OCI-LY7 (cell line): ENCODE results near the gene MLLT3. TPM values are rescaled to one million over a fixed set of nuclear protein-coding genes. Genes with fewer than 3 reads are reported as not detected.
A peak's percentile ranks its signal among the peaks of the same experiment; 100 is the strongest.

Source experiments
- BruUV-seq: library from RNA; stranded (reverse); fragments of 400-500 nt; replicated peaks from 2 replicates; lab custom pipeline; 2021; lab: Mats Ljungman, UMichigan
- CTCF ChIA-PET: fragments of 300-600 bp; sonication (Branson Sonifier 250); formaldehyde crosslinking; loops from one replicate; lab custom pipeline; 2022; ENCODE audit warnings: antibody characterized with exemption; ENCODE audit not compliant: unreplicated experiment; lab: Charles Lee
- POLR2A ChIA-PET: fragments of 300-600 bp; sonication (Branson Sonifier 250); formaldehyde crosslinking; loops from one replicate; lab custom pipeline; 2022; ENCODE audit warnings: antibody characterized with exemption; lab: Charles Lee
- DNase-seq: peaks from one replicate; pipeline ENCODE4 v3.0.0-alpha.2; 2015; ENCODE audit warnings: low spot score
- H2AFZ ChIP-seq: fragments of 200-600 bp; sonication (generic), shearing (Covaris generic); 2 replicates; pipeline ENCODE4 v1.6.1; 2014; ENCODE audit warnings: mild to moderate bottlenecking, antibody characterized with exemption, low read length, moderate library complexity
- H3K27ac ChIP-seq: fragments of 200-600 bp; sonication (generic); 2 replicates; pipeline ENCODE4 v1.5.1; 2014; ENCODE audit warnings: mixed run types, low read depth, mild to moderate bottlenecking, moderate library complexity, low read length, inconsistent platforms; ENCODE audit not compliant: poor library complexity, severe bottlenecking
- H3K36me3 ChIP-seq: fragments of 200-600 bp; sonication (generic); 2 replicates; pipeline ENCODE4 v1.6.1; 2014; ENCODE audit warnings: mild to moderate bottlenecking, antibody characterized with exemption, low read length, moderate library complexity, mixed read lengths; ENCODE audit not compliant: insufficient read depth
- H3K4me1 ChIP-seq: fragments of 200-600 bp; sonication (generic); 2 replicates; pipeline ENCODE4 v1.5.1; 2014; ENCODE audit warnings: mild to moderate bottlenecking, low read length; ENCODE audit not compliant: insufficient read depth, poor library complexity, severe bottlenecking
- H3K4me2 ChIP-seq: fragments of 200-600 bp; sonication (generic); 2 replicates; pipeline ENCODE4 v1.6.1; 2014; ENCODE audit warnings: mild to moderate bottlenecking, low read length
- H3K4me3 ChIP-seq: fragments of 200-600 bp; sonication (generic); 2 replicates; pipeline ENCODE4 v1.5.1; 2014; ENCODE audit warnings: mild to moderate bottlenecking, low read depth, low read length; ENCODE audit not compliant: poor library complexity, severe bottlenecking
- H3K79me2 ChIP-seq: fragments of 200-600 bp; sonication (generic); 2 replicates; pipeline ENCODE4 v1.6.1; 2016; ENCODE audit warnings: low read depth, mild to moderate bottlenecking, low read length, moderate library complexity, mixed read lengths; ENCODE audit not compliant: insufficient read depth
- H3K9me2 ChIP-seq: fragments of 200-600 bp; sonication (generic); 2 replicates; pipeline ENCODE4 v1.6.1; 2016; ENCODE audit warnings: mild to moderate bottlenecking, low read length, mixed read lengths; ENCODE audit not compliant: insufficient read depth
- H3K9me3 ChIP-seq: fragments of 200-600 bp; sonication (generic); 2 replicates; pipeline ENCODE4 v1.6.1; 2014; ENCODE audit warnings: mild to moderate bottlenecking, mixed run types, low read length, mixed read lengths
- H4K20me1 ChIP-seq: fragments of 200-600 bp; sonication (generic); 2 replicates; pipeline ENCODE4 v1.6.1; 2014; ENCODE audit warnings: mild to moderate bottlenecking, antibody characterized with exemption, low read length, moderate library complexity, mixed read lengths; ENCODE audit not compliant: insufficient read depth
- EZH2phosphoT487 ChIP-seq: fragments of 200-600 bp; sonication (generic); IDR thresholded peaks from 2 replicates; pipeline ENCODE4 v1.6.1; 2018; ENCODE audit warnings: low read depth, borderline replicate concordance, mild to moderate bottlenecking, mixed run types, antibody characterized with exemption, low read length, moderate library complexity, mixed read lengths
- intact Hi-C: fragments of 100-400 bp; cut with micrococcal nuclease; formaldehyde crosslinking; loops from one replicate; pipeline ENCODE4 v1.10.0; 2022; ENCODE audit not compliant: unreplicated experiment
- total RNA-seq, 2 experiments: library from RNA; depleted of rRNA in 1 of 2; stranded (reverse); fragments of >200 nt in 1 of 2; shearing (Covaris generic) in 1 of 2; gene quantifications; 2 replicates each; pipeline ENCODE4 v1.2.3, GENCODE V29; 2014 to 2022
- TF ChIP-seq, protein P1 (sequence below): fragments of 200-600 bp; sonication (generic); conservative IDR thresholded peaks from 2 replicates; pipeline ENCODE4 v1.5.1; 2014; ENCODE audit warnings: mild to moderate bottlenecking, antibody characterized with exemption, low read length, moderate library complexity, mixed read lengths

MLLT3 gene
- total RNA-seq, 2 experiments from 2014 or later: 7.1 to 9.9 TPM

DNA sequence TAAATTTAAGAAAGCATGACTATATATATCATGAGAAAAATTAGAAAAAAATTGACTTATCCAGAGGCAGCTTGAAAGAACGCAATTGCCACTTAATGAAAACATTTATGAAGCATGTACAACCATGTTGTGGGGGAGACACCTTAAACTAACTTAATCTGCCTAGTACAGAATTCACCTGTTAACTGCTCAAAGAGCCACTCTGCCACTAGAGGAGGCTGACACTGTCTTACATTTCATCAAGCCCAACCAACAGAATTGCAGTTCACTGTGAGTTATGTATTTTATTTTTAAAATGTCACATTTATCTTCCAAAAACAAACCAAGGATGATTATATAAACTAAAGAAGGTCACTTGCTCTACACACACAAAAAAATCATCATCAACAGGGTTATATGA lies 252.9 kb downstream of the MLLT3 start:
- no peak overlapping the region for H2AFZ ChIP-seq
- H3K9me2 ChIP-seq: no peaks in the 10 kb centered on the region
- no peaks in the 10 kb centered on the region for H4K20me1 ChIP-seq
- DNase-seq: peak; percentile 6
- no peaks in the 10 kb centered on the region for H3K36me3 ChIP-seq
- ChIA-PET POLR2A (interaction anchor here (1.2 kb wide), 1 partner anchor 727 kb away, joined by 3 read pairs; no protein-coding TSS in a partner anchor), CTCF (no interaction called here)
- H3K79me2 ChIP-seq: no peaks in the 10 kb centered on the region
- TF ChIP-seq EZH2phosphoT487: no peak
- TF ChIP-seq, protein P1, sequence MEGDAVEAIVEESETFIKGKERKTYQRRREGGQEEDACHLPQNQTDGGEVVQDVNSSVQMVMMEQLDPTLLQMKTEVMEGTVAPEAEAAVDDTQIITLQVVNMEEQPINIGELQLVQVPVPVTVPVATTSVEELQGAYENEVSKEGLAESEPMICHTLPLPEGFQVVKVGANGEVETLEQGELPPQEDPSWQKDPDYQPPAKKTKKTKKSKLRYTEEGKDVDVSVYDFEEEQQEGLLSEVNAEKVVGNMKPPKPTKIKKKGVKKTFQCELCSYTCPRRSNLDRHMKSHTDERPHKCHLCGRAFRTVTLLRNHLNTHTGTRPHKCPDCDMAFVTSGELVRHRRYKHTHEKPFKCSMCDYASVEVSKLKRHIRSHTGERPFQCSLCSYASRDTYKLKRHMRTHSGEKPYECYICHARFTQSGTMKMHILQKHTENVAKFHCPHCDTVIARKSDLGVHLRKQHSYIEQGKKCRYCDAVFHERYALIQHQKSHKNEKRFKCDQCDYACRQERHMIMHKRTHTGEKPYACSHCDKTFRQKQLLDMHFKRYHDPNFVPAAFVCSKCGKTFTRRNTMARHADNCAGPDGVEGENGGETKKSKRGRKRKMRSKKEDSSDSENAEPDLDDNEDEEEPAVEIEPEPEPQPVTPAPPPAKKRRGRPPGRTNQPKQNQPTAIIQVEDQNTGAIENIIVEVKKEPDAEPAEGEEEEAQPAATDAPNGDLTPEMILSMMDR: 0 out of 2 replicates have a peak, but pooled peaks have one; percentile 23
- intact Hi-C loops: no loop called here
- no peaks in the 10 kb centered on the region for H3K9me3 ChIP-seq
- H3K27ac ChIP-seq: no peak overlapping the region
- H3K4me2 ChIP-seq: no peak overlapping the region
- H3K4me1 ChIP-seq: peaks cover 22% of the 10 kb centered on the region
- H3K4me3 ChIP-seq: no peak overlapping the region
- BruUV-seq: no TSS peak

DNA sequence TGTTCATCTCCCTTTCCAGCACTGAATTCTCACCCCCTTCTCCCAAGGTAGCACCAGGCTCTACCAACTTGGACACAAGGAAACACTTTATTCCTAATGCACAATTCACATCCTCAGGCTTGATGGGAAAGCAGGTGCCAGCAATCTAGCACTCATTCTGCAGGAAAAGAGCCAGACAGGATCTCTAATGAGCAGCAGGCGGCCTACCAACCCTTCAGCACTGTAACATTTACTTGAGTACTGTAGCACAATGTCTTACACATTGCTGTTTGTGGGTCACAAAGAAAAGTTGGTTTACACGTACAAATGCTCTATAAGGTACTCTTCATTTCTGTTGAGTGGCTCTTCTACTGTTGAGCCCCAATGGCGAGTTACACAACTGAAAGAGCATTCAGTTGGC lies 254.4 kb downstream of the MLLT3 start:
- Histone ChIP-seq H3K4me3 (no peak overlapping the region), H3K36me3 (no peaks in the 10 kb centered on the region), H4K20me1 (no peaks in the 10 kb centered on the region), H3K9me3 (no peaks in the 10 kb centered on the region), H3K79me2 (no peaks in the 10 kb centered on the region), H3K4me2 (no peak overlapping the region), H2AFZ (no peak overlapping the region), H3K9me2 (no peaks in the 10 kb centered on the region), H3K4me1 (peaks cover 7% of the 10 kb centered on the region), H3K27ac (no peak overlapping the region)
- no TSS peak for BruUV-seq
- DNase-seq: no peak
- no peak for TF ChIP-seq EZH2phosphoT487
- TF ChIP-seq, protein P1: no peak
- intact Hi-C loops: no loop called here
- ChIA-PET CTCF (no interaction called here), POLR2A (no interaction called here)

DNA sequence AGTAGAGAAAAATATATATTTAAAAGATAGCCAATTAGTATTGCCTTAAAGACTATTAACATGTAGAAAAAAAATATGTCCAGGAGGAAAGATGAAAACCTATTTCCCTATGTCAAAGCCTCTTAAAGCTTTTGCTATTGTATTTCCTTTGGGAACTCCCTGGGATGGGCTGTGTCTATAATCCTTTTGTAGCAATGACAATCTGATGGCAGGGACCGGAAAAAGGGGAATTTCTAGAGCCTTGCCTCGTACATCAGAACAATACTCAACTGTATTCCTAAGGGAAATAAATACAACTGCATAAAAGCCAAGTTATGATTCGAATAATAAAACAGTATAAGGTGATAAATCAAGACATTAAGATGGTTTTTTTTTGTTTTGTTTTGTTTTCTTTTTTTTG lies 257.3 kb downstream of the MLLT3 start:
- Histone ChIP-seq H3K9me3 (no peaks in the 10 kb centered on the region), H2AFZ (no peak overlapping the region), H3K9me2 (no peaks in the 10 kb centered on the region), H3K27ac (no peak overlapping the region), H3K4me3 (no peak overlapping the region), H3K36me3 (no peaks in the 10 kb centered on the region), H3K79me2 (no peaks in the 10 kb centered on the region), H4K20me1 (no peaks in the 10 kb centered on the region), H3K4me1 (no peaks in the 10 kb centered on the region), H3K4me2 (no peak overlapping the region)
- DNase-seq: no peak
- TF ChIP-seq, protein P1: no peak
- TF ChIP-seq EZH2phosphoT487: no peak
- CTCF ChIA-PET: no interaction called here
- BruUV-seq: no TSS peak
- intact Hi-C loops: no loop called here
- POLR2A ChIA-PET: interaction anchor here (0.9 to 1.1 kb wide), 2 partner anchors 12 to 254 kb away, joined by 3 read pairs; no protein-coding TSS in a partner anchor
